T-helper 2 cell (primary cell): Measurements from ENCODE around the gene ALDH7A1.
"Not testable (repeated sequence)": the region's sequence is repeated elsewhere in the genome, so short reads cannot be mapped to it uniquely, and the experiment has no call there.

ENCODE experiments used
- DNase-seq, 5 experiments: peaks; one replicate each; pipeline versions ENCODE4 v3.0.0 to v3.0.0-alpha.2; 2012 to 2022
- total RNA-seq, 2 donors: gene quantifications; one replicate each; lab custom pipeline; 2026; lab: John Stamatoyannopoulos, UW

Gene ALDH7A1
- 0 to 2.2 reads per million in 2 donors for total RNA-seq

GRCh38 chr5:126594748-126595485 lies at the start of gene ALDH7A1:
Gene ALDH7A1 (minus strand): TSS chr5:126595219. CDS start chr5:126595198, 21 bp downstream.
- DNase-seq = peak in 3 of 5 experiments; percentile 4 to 50 (median 6)

- DNase-seq = no peak
Observed at GRCh38 chr5:126641387-126641786, 46.4 kb upstream of the ALDH7A1 start.

GRCh38 chr5:126640866-126641265 lies 45.8 kb upstream of the ALDH7A1 start:
- no peak for DNase-seq

GRCh38 chr5:126636956-126637355 lies 41.9 kb upstream of the ALDH7A1 start:
- DNase-seq = no peak

GRCh38 chr5:126635585-126635984 lies 40.6 kb upstream of the ALDH7A1 start:
- DNase-seq = no peak

- no peak for DNase-seq
Observed at GRCh38 chr5:126633552-126633951, 38.5 kb upstream of the ALDH7A1 start.

GRCh38 chr5:126631920-126632319 lies 36.9 kb upstream of the ALDH7A1 start:
- DNase-seq = no peak

- DNase-seq = no peak
Observed at GRCh38 chr5:126628102-126628501, 33.1 kb upstream of the ALDH7A1 start.

GRCh38 chr5:126624534-126624933 lies 29.5 kb upstream of the ALDH7A1 start:
- peak in 1 of 5 experiments; percentile 39 for DNase-seq

- no peak for DNase-seq
Observed at GRCh38 chr5:126619781-126620180, 24.8 kb upstream of the ALDH7A1 start.

- not testable (repeated sequence) for DNase-seq
Observed at GRCh38 chr5:126617603-126618002, 22.6 kb upstream of the ALDH7A1 start.

- no peak for DNase-seq
Observed at GRCh38 chr5:126615286-126615685, 20.3 kb upstream of the ALDH7A1 start.

GRCh38 chr5:126613941-126614592 lies 19.0 kb upstream of the ALDH7A1 start:
- DNase-seq = no peak

- DNase-seq = no peak
Observed at GRCh38 chr5:126610616-126611015, 15.6 kb upstream of the ALDH7A1 start.

- DNase-seq = no peak
Observed at GRCh38 chr5:126610160-126610559, 15.1 kb upstream of the ALDH7A1 start.

- DNase-seq = no peak
Observed at GRCh38 chr5:126605525-126605924, 10.5 kb upstream of the ALDH7A1 start.

GRCh38 chr5:126603402-126603991 lies 8.5 kb upstream of the ALDH7A1 start:
- DNase-seq = no peak

- peak; percentile 44 to 85 (median 61) for DNase-seq
Observed at GRCh38 chr5:126600631-126601511, 5.9 kb upstream of the ALDH7A1 start, which contains the start of gene PHAX. Gene PHAX (plus strand): TSS chr5:126600947. CDS start chr5:126600963, 16 bp downstream.

GRCh38 chr5:126599971-126600630 lies 5.1 kb upstream of the ALDH7A1 start:
- not testable (repeated sequence) for DNase-seq

GRCh38 chr5:126599499-126599898 lies 4.5 kb upstream of the ALDH7A1 start:
- no peak for DNase-seq

- DNase-seq = no peak
Observed at GRCh38 chr5:126597156-126597555, 2.1 kb upstream of the ALDH7A1 start.

- no peak for DNase-seq
Observed at GRCh38 chr5:126595486-126596083, 566 bp upstream of the ALDH7A1 start.
